Tibial nerve (tissue), 4 donors: ENCODE measurements around the gene PABPC3. TPM values are rescaled to one million over a fixed set of nuclear protein-coding genes. Genes with fewer than 3 reads are reported as not detected.

Experiments
- DNase-seq, 2 donors: peaks; one replicate each; pipeline ENCODE4 v3.0.0-alpha.2; 2019; ENCODE audit warnings: low spot score in 2 of 2
- H3K27ac ChIP-seq, 4 donors: fragments of 200-600 bp; sonication (generic) in 3 of 4; one replicate each; pipeline ENCODE4 v1.5.1; 2017 to 2019; ENCODE audit warnings: mild to moderate bottlenecking in 1 of 4
- H3K27me3 ChIP-seq, 2 donors: fragments of 200-600 bp; sonication (generic) in 1 of 2; one replicate each; pipeline versions ENCODE4 v1.5.1 to v1.6.0; 2017 to 2019
- H3K36me3 ChIP-seq, 3 donors: fragments of 200-600 bp; sonication (generic); one replicate each; pipeline ENCODE4 v1.5.1; 2018 to 2019
- H3K4me1 ChIP-seq, 4 donors: fragments of 200-600 bp; sonication (generic) in 3 of 4; one replicate each; pipeline ENCODE4 v1.5.1; 2017 to 2019
- H3K4me3 ChIP-seq, 4 donors: fragments of 200-600 bp; sonication (generic) in 3 of 4; one replicate each; pipeline ENCODE4 v1.5.1; 2017 to 2019; ENCODE audit warnings: mild to moderate bottlenecking in 1 of 4, moderate library complexity in 1 of 4
- H3K9me3 ChIP-seq, 4 donors: fragments of 200-600 bp; sonication (generic) in 3 of 4; one replicate each; pipeline ENCODE4 v1.5.1; 2017 to 2019
- EP300 ChIP-seq, 2 donors: sonication (generic); formaldehyde crosslinking; IDR thresholded peaks; one replicate each; pipeline ENCODE4 v1.6.1; 2017; ENCODE audit warnings: antibody characterized with exemption in 2 of 2, mild to moderate bottlenecking in 1 of 2
- POLR2A ChIP-seq, 2 donors: fragments of 450-650 bp; IDR thresholded peaks; one replicate each; pipeline ENCODE4 v1.6.1; 2017; ENCODE audit warnings: antibody characterized with exemption in 2 of 2, mild to moderate bottlenecking in 2 of 2, moderate library complexity in 2 of 2
- WGBS, 2 donors: methylation state at CpG; one replicate each; pipeline ENCODE4 v1.1.5; 2018; 5-methylcytosine and 5-hydroxymethylcytosine counted together
- total RNA-seq, 4 donors: library from RNA; depleted of rRNA; stranded (reverse); fragments of >200 nt; gene quantifications; one replicate each; pipeline ENCODE4 v1.1.0, GENCODE V29; 2016
- TF ChIP-seq, protein P1 (sequence below), 5 experiments: fragments of 200-600 bp in 3 of 5; fragments of 450-650 bp in 2 of 5; sonication (generic) in 3 of 5; IDR thresholded peaks; one replicate each; pipeline ENCODE4 v1.5.1; 2016 to 2019; ENCODE audit warnings: antibody characterized with exemption in 5 of 5, mild to moderate bottlenecking in 3 of 5, moderate library complexity in 2 of 5

The PABPC3 gene
- total RNA-seq, 4 donors from 2014 or later: 0.42 TPM; not detected in 3

- peaks cover 0 to 6% of the 10 kb centered on the region in 2 donors for H3K27me3 ChIP-seq
- H3K4me3 ChIP-seq: no peak overlapping the region
- no peak for DNase-seq
- H3K4me1 ChIP-seq: no peaks in the 10 kb centered on the region
- H3K9me3 ChIP-seq: peaks cover 0 to 10% (median 0%) of the 10 kb centered on the region in 4 donors
- whole genome bisulfite sequencing, 2 donors: 21 to 27% methylated on average over 15 of the region's 15 CpGs
- TF ChIP-seq, protein P1, sequence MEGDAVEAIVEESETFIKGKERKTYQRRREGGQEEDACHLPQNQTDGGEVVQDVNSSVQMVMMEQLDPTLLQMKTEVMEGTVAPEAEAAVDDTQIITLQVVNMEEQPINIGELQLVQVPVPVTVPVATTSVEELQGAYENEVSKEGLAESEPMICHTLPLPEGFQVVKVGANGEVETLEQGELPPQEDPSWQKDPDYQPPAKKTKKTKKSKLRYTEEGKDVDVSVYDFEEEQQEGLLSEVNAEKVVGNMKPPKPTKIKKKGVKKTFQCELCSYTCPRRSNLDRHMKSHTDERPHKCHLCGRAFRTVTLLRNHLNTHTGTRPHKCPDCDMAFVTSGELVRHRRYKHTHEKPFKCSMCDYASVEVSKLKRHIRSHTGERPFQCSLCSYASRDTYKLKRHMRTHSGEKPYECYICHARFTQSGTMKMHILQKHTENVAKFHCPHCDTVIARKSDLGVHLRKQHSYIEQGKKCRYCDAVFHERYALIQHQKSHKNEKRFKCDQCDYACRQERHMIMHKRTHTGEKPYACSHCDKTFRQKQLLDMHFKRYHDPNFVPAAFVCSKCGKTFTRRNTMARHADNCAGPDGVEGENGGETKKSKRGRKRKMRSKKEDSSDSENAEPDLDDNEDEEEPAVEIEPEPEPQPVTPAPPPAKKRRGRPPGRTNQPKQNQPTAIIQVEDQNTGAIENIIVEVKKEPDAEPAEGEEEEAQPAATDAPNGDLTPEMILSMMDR (IDR thresholded peaks at IDR 0.05): no peak
- no peak for TF ChIP-seq EP300 (IDR thresholded peaks at IDR 0.05)
- no peak for TF ChIP-seq POLR2A (IDR thresholded peaks at IDR 0.05)
- no peaks in the 10 kb centered on the region for H3K36me3 ChIP-seq
- H3K27ac ChIP-seq: no peak overlapping the region
Measured at GRCh38 chr13:25136880-25137787, 41.2 kb downstream of the PABPC3 start.

GRCh38 chr13:25137788-25138115, 41.8 kb downstream of the PABPC3 start:
- H3K27ac ChIP-seq: no peak overlapping the region
- DNase-seq: no peak
- peaks cover 0 to 6% of the 10 kb centered on the region in 2 donors for H3K27me3 ChIP-seq
- 50 to 51% methylated on average over 3 of the region's 3 CpGs for WGBS, 2 donors
- H3K36me3 ChIP-seq: no peaks in the 10 kb centered on the region
- TF ChIP-seq POLR2A (IDR thresholded peaks at IDR 0.05) (no peak), EP300 (IDR thresholded peaks at IDR 0.05) (no peak)
- TF ChIP-seq, protein P1 (IDR thresholded peaks at IDR 0.05): no peak
- no peak overlapping the region for H3K4me3 ChIP-seq
- H3K4me1 ChIP-seq: no peaks in the 10 kb centered on the region
- H3K9me3 ChIP-seq: peaks cover 0 to 10% (median 0%) of the 10 kb centered on the region in 4 donors

DNA sequence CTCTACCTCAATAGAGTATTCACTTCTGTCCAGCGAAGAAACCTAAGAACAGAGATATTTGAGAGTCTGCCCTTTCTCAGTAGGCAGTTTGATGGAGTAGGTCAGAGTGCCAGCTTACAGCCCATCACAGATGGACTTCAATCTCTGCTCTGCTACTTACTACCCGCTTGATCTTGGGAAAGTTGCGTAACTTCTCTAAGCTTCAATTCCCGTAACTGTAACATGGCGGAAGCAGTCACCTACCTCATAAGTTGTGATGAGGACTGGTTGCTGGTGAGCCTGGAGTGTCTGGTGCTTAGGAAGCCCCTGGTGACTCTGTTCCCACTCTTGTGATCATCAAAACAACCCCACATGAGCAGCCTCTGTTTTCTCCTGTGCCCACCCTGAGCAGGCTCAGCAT, 45.1 kb downstream of the PABPC3 start:
- Histone ChIP-seq H3K4me3 (no peak overlapping the region), H3K27ac (no peak overlapping the region), H3K4me1 (no peaks in the 10 kb centered on the region), H3K27me3 (peaks cover 0 to 6% of the 10 kb centered on the region in 2 donors), H3K9me3 (no peaks in the 10 kb centered on the region), H3K36me3 (no peaks in the 10 kb centered on the region)
- no peak for DNase-seq
- TF ChIP-seq POLR2A (IDR thresholded peaks at IDR 0.05) (no peak), EP300 (IDR thresholded peaks at IDR 0.05) (no peak)
- TF ChIP-seq, protein P1 (IDR thresholded peaks at IDR 0.05): no peak
- 79 to 85% methylated on average over 5 of the region's 5 CpGs for WGBS, 2 donors

GRCh38 chr13:25143706-25144105, 47.8 kb downstream of the PABPC3 start:
- Histone ChIP-seq H3K9me3 (no peaks in the 10 kb centered on the region), H3K4me3 (no peak overlapping the region), H3K4me1 (no peaks in the 10 kb centered on the region), H3K36me3 (no peaks in the 10 kb centered on the region), H3K27ac (no peak overlapping the region), H3K27me3 (no peaks in the 10 kb centered on the region)
- DNase-seq: no peak
- TF ChIP-seq EP300 (IDR thresholded peaks at IDR 0.05) (no peak), POLR2A (IDR thresholded peaks at IDR 0.05) (no peak)
- TF ChIP-seq, protein P1 (IDR thresholded peaks at IDR 0.05): no peak
- 74 to 79% methylated on average over 7 of the region's 7 CpGs for WGBS, 2 donors

GRCh38 chr13:25147638-25148401, 51.9 kb downstream of the PABPC3 start:
- 65 to 67% methylated on average over 4 of the region's 4 CpGs for WGBS, 2 donors
- Histone ChIP-seq H3K4me3 (no peak overlapping the region), H3K27me3 (no peaks in the 10 kb centered on the region), H3K36me3 (no peaks in the 10 kb centered on the region), H3K27ac (no peak overlapping the region), H3K9me3 (no peaks in the 10 kb centered on the region), H3K4me1 (no peaks in the 10 kb centered on the region)
- no peak for DNase-seq
- TF ChIP-seq, protein P1 (IDR thresholded peaks at IDR 0.05): no peak
- no peak for TF ChIP-seq POLR2A (IDR thresholded peaks at IDR 0.05)
- TF ChIP-seq EP300 (IDR thresholded peaks at IDR 0.05): no peak
